Muscle layer of duodenum (tissue), 2 donors: ENCODE results near the gene PIEZO2.

Source experiments
- H3K27ac ChIP-seq: one replicate; pipeline ENCODE4 v1.7.0; 2013; ENCODE audit warnings: mild to moderate bottlenecking, low read length
- H3K27me3 ChIP-seq: one replicate; pipeline ENCODE4 v1.7.0; 2013; ENCODE audit warnings: low read depth, mild to moderate bottlenecking, control low read depth, low read length
- H3K36me3 ChIP-seq, 2 donors: one replicate each; pipeline ENCODE4 v1.7.0; 2013; ENCODE audit warnings: low read length in 2 of 2, control low read depth in 1 of 2, mild to moderate bottlenecking in 1 of 2; ENCODE audit not compliant: insufficient read depth in 2 of 2, control insufficient read depth in 1 of 2
- H3K4me1 ChIP-seq, 2 donors: one replicate each; pipeline ENCODE4 v1.7.0; 2013; ENCODE audit warnings: low read length in 2 of 2, mild to moderate bottlenecking in 2 of 2, control low read depth in 1 of 2, moderate library complexity in 1 of 2; ENCODE audit not compliant: insufficient read depth in 2 of 2, control insufficient read depth in 1 of 2
- H3K4me3 ChIP-seq, 2 donors: one replicate each; pipeline ENCODE4 v1.7.0; 2013; ENCODE audit warnings: low read length in 2 of 2, low read depth in 1 of 2, mild to moderate bottlenecking in 1 of 2
- H3K9me3 ChIP-seq, 2 donors: one replicate each; pipeline ENCODE4 v1.7.0; 2013; ENCODE audit warnings: low read length in 2 of 2, control low read depth in 1 of 2, mild to moderate bottlenecking in 1 of 2; ENCODE audit not compliant: control insufficient read depth in 1 of 2
- donor health status: healthy.

PIEZO2 gene

DNA sequence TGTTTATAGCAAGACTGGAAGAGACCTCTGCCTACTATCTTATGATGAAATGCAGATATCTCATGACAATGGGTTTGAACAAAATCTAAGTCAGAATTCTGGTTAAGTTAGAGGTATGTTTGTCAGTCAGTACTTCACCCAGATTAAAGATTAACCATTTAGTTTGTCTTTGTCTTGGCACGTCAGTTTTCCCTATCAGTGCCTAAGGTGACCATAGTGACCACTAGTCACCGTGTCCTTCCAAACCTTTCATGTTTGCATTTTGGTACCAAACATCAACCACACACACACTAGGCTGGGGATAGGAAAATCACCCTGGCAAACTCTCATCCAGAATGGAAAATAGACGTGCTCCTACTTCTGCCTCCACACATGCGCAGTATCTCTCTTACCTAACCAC, 248.9 kb downstream of the PIEZO2 start:
- Histone ChIP-seq H3K4me3 (no peak overlapping the region), H3K27ac (no peak overlapping the region), H3K4me1 (no peaks in the 10 kb centered on the region), H3K36me3 (no peaks in the 10 kb centered on the region), H3K9me3 (no peaks in the 10 kb centered on the region), H3K27me3 (no peaks in the 10 kb centered on the region)

DNA sequence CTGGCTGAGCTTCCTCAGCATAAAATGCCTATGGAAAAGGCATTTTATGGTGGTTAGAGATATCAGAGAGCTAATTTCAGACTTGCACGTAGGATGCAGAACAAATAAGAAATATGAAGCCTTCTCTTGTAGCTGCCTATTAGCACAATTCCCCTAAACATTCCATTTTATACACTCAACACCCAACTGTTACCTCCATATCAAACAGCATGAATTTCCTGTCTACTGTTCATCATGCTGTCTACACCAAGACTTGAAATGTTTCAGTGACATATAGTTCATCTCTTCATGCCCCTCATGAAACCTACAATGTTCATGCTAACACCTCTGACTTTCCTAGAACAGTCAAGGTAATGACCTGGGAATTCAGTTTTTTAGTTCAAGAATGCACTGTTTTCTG, 249.9 kb downstream of the PIEZO2 start:
- Histone ChIP-seq H3K27me3 (no peaks in the 10 kb centered on the region), H3K4me3 (no peak overlapping the region), H3K4me1 (no peaks in the 10 kb centered on the region), H3K9me3 (no peaks in the 10 kb centered on the region), H3K36me3 (no peaks in the 10 kb centered on the region), H3K27ac (no peak overlapping the region)

DNA sequence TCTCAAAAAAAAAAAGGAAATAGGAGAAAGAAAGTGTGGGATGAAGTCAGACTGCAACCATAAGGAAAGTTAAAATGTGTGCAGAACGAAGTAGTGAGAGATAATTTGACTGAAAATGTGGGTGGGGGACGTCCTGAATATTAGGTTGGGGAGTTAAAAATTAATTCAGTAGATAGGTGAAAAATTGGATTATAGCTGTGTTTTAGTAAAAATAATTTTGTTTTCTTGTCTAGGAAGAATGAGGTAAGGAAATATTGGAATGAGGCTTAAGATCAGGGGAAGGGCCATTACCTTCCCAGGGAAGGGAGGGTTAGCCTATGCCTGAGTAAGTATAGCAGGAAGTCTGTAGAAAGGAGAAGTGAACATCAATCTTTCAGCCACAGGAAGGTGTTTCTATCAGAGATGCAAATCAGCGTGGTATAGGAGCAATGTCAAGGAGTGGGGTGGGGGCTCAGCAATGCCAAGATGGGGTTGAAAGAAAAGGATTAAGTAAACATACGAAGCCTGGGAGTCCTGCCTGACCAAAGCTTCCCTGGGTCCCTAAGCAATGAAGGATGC, 250.9 kb downstream of the PIEZO2 start:
- Histone ChIP-seq H3K9me3 (no peaks in the 10 kb centered on the region), H3K36me3 (no peaks in the 10 kb centered on the region)

DNA sequence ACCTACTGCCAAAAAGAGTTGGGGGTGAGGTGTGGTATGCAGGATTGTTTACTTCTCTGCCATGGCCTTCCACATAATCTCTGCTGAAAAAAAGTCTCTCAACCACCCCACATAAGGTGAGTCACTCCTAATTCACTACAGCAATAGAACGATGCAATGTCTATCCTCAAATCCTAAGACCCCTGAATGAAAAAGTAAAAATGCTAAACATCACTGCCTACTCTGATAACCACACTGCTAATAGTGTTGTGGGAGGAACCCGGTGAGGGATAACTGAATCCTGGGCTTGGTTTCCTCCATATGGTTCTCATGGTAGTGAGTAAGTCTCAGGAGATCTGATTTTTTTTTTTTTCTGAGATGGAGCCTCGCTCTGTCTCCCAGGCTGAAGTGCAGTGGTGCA, 252.5 kb downstream of the PIEZO2 start:
- Histone ChIP-seq H3K27ac (no peak overlapping the region), H3K36me3 (no peaks in the 10 kb centered on the region), H3K9me3 (no peaks in the 10 kb centered on the region), H3K4me1 (no peaks in the 10 kb centered on the region), H3K27me3 (no peaks in the 10 kb centered on the region), H3K4me3 (no peak overlapping the region)

More for the DNA sequence above, 250.9 kb downstream of the PIEZO2 start:
- H3K4me1 ChIP-seq, result no peaks in the 10 kb centered on the region
- no peaks in the 10 kb centered on the region for H3K27me3 ChIP-seq
- no peak overlapping the region for H3K27ac ChIP-seq
- no peak overlapping the region for H3K4me3 ChIP-seq

DNA sequence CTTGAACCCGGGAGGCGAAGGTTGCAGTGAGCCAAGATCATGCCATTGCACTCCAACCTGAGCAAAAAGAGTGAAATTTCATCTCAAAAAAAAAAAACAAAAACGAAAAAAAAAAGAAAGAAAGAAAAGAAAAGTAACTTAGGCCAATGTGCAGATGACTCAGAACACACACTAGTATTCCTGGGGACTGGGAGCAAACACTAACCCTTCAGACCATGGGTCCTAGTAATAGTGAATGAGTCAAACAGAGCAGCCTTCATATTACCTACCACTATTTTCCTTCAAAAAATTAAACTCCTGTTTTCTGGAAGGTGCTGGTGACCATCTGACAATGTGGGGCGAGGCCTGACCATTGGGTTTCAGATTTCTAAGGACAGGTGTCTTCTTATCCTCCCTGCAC, 253.4 kb downstream of the PIEZO2 start:
- Histone ChIP-seq H3K36me3 (no peaks in the 10 kb centered on the region), H3K9me3 (no peaks in the 10 kb centered on the region), H3K4me1 (no peaks in the 10 kb centered on the region), H3K4me3 (no peak overlapping the region), H3K27ac (no peak overlapping the region), H3K27me3 (no peaks in the 10 kb centered on the region)

DNA sequence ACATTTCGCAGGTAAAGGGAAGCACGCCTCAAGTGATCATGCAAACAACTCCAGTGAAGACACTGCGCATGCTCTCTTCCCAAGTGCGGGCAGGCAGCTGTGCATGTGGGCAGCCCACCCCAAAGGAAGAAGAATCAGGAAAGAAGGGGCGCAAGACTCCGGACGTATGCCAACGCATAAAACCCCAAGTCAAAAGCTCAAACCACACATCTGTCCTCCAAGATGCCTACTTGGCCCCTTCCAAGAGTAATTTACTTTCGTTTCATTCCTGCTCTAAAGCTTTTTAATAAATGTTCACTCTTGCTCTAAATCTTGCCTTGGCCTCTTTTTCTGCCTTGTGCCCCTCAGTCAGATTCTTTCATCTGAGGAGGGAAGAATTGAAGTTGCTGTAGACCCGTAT, 254.9 kb downstream of the PIEZO2 start:
- no peaks in the 10 kb centered on the region for H3K4me1 ChIP-seq
- H3K27ac ChIP-seq, result no peak overlapping the region
- no peak overlapping the region for H3K4me3 ChIP-seq
- H3K27me3 ChIP-seq, result no peaks in the 10 kb centered on the region
- H3K9me3 ChIP-seq, result no peaks in the 10 kb centered on the region
- no peaks in the 10 kb centered on the region for H3K36me3 ChIP-seq

DNA sequence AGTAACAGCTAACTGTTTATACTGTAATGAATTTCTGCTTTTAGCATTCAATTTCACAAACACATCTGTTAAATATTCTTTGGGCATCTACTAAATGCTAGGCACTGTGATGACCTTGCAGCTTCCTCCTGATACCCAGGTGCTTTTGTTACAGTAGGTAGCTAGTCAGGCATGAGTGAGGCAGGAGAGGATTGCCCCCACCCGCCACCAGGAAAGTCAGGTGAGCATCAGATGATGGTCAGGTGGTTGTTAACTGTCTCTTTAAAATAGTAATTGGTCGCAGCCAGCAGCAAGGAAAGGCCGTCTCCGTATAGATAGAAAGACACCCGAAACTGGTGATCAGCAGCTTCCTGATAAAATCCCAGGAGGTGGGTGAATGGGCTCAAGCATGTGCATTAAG, 255.6 kb downstream of the PIEZO2 start:
- no peak overlapping the region for H3K4me3 ChIP-seq
- no peaks in the 10 kb centered on the region for H3K27me3 ChIP-seq

DNA sequence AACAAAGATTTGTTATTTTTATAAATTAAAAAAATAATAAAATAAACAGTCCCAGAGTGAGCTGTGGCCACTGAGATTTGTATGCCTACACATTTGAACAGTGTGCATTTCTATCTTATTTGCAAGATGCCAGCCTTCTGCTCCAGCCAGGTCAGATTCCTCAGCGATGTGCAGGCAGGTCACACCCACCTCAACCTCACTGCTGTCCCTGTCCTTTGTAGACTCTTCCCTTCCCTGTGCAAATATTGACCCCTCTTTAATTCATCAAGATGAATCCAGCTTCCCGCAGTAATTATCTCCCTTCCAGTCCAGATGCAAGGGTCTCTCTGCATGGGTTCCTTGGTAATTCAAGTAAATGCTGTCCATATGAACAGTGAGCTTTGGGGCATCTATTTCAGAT, 256.2 kb downstream of the PIEZO2 start:
- no peak overlapping the region for H3K4me3 ChIP-seq
- H3K9me3 ChIP-seq, result no peaks in the 10 kb centered on the region
- no peak overlapping the region for H3K27ac ChIP-seq
- H3K27me3 ChIP-seq, result no peaks in the 10 kb centered on the region
- no peaks in the 10 kb centered on the region for H3K4me1 ChIP-seq
- no peaks in the 10 kb centered on the region for H3K36me3 ChIP-seq

More for the DNA sequence above, 255.6 kb downstream of the PIEZO2 start:
- Histone ChIP-seq H3K36me3 (no peaks in the 10 kb centered on the region), H3K27ac (no peak overlapping the region), H3K9me3 (no peaks in the 10 kb centered on the region), H3K4me1 (no peaks in the 10 kb centered on the region)

DNA sequence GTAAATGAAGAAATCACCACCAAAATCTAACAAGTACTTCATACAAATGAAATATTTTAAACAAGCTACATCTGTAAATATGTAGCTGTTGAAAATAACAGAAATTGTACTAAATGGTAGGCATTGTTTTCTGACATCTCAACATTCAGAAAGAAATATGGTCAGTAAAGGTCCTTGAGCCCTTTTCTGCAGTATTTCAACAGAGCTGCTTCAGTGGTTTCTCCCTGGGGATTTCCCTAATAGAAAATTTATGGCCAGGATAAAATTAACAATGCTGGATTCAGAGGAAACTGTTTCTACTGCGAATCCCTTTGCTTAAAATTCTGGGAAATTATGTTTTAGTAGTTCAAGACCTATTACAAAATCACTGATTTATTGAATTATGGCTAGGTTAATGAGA, 256.6 kb downstream of the PIEZO2 start:
- Histone ChIP-seq H3K4me1 (no peaks in the 10 kb centered on the region), H3K4me3 (no peak overlapping the region), H3K9me3 (no peaks in the 10 kb centered on the region), H3K27ac (no peak overlapping the region), H3K36me3 (no peaks in the 10 kb centered on the region), H3K27me3 (no peaks in the 10 kb centered on the region)

DNA sequence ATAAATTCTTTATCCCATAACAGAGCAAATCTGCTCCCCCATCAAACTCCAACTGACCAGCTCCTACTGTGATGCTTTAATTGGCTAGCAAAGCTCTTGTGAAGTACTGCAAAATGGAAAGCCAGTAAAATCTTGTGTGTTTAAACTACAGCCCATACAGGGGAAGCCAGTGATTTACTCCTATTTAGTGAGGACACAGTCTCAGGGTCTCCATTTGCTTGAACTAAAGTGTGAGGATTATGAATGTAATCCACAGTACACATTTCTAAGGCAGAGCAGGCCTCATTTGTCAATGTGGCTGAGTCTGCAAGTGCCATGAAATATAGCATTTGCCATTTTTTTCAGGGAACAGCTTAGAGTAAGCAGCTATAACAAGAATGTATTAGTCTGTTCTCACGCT, 259.3 kb downstream of the PIEZO2 start:
- Histone ChIP-seq H3K4me1 (no peaks in the 10 kb centered on the region), H3K9me3 (no peaks in the 10 kb centered on the region), H3K27ac (no peak overlapping the region), H3K36me3 (no peaks in the 10 kb centered on the region), H3K27me3 (no peaks in the 10 kb centered on the region), H3K4me3 (no peak overlapping the region)

DNA sequence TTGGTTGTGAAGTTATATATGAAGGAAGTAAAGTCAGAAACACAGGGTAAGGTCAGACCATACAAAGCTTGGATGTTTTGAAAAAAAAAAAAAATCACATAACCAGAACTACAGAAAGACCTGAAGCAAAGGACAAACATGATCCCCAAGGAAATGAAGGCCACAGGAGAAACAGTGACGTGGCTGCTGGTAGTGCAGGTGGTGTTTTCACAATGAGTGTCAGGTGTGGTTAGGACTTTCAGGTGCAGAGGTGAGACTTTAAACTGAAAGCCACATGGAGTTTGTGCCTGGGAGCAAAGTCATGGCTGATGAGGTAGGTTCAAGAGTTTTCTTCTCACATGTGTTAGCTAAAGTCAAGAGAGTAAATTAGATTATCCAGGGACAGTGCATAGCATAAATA, 270.7 kb downstream of the PIEZO2 start:
- H3K4me1 ChIP-seq, result no peaks in the 10 kb centered on the region
- no peaks in the 10 kb centered on the region for H3K9me3 ChIP-seq
- no peak overlapping the region for H3K4me3 ChIP-seq
- no peak overlapping the region for H3K27ac ChIP-seq
- H3K27me3 ChIP-seq, result no peaks in the 10 kb centered on the region
- H3K36me3 ChIP-seq, result no peaks in the 10 kb centered on the region

DNA sequence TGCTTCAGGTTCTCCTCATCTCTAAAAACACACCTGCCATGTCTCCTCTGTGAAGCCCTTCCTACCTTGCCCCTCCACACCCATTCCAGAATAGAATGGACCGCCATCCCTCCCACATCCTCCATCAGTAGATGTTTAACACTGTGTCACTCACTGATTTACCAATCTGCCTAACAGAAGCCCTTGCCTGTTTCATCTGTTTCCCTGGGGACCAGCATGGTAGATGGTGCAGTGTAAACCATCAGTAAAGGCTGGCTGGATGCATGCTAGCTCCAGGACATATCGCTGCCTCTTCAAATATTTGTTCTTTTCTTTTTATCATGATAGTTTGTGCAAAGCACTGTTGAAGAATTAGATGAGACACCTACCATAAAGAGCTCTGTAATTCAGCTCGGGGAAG, 271.4 kb downstream of the PIEZO2 start:
- Histone ChIP-seq H3K4me1 (no peaks in the 10 kb centered on the region), H3K36me3 (no peaks in the 10 kb centered on the region), H3K4me3 (no peak overlapping the region), H3K9me3 (no peaks in the 10 kb centered on the region), H3K27ac (no peak overlapping the region), H3K27me3 (no peaks in the 10 kb centered on the region)
